GM21529 (cell line): ENCODE measurements around the gene PDE8A.

ENCODE experiments used
- ATAC-seq: cut with Tn5 transposase; IDR thresholded peaks from one replicate; pipeline ENCODE4 v1.9.1; 2021; ENCODE audit not compliant: unreplicated experiment

PDE8A gene

DNA sequence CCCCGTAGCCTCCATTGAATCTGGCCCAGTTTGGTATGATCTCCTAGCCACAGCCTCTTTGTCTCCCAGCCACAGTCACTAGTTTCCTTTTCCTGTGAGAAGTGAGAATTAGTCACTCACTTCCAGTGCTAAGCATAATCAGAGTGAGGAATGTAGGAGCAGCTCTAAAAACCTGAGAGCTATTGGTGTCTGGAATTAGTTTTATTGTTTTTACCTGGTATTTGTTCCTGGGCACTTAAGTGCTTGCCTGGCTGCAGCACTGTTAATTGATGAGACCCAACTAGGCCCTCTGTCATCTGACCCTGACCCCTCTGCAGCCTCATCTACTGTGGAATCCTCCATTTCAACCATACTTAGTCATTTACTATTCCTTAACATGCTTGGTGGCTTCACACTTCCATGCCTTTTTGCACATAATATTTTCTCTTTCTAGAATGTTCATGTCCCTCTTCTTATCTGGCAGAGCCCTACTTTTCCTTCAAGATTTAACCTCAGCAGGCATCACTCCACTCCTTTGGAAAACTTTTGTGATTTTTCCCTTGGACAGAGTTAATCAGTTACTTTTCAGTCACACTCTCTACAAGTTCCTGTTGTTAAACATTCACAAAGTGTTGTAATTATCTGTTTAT is 48.8 kb downstream of the PDE8A start:
- ATAC-seq = peak; percentile 35

DNA sequence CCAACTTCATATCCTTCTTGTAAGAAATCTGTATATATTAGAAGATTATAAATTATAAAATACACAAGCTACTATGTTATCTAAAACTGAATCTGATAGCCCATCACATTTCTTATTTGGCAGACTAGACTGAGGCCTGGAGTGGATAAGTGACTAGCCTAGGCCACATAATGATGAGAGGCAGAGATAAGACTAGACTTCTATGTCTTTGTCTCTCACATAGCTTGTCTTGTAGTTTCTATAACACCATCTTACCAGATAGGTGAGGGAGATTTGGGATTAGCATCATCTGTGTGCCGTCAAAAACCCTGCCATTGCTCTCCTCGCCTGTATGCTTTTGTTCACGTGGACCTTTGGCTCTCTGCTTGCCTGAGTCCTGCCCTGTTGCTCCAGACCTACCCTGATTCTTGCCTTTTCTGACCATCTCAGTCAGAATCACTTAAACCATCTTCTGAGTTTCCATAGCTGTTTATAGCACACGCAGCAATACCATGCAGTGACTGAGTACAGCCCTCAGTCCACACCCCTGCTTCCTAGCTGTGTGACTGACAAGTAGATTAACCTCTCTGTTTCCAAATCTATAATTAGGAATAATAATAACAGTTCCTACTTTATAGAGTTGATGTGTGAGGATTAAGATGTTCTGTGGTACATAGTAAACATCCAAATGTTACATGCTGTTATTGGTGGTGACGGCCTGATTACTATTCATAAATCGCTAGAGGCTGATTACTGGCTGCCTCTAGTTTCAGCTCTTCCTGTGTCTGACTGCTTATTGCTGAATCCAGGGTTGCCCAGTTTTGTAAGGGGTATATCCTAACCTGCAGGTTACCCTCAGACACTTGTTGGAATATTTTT is 49.7 kb downstream of the PDE8A start:
- ATAC-seq = no peak

DNA sequence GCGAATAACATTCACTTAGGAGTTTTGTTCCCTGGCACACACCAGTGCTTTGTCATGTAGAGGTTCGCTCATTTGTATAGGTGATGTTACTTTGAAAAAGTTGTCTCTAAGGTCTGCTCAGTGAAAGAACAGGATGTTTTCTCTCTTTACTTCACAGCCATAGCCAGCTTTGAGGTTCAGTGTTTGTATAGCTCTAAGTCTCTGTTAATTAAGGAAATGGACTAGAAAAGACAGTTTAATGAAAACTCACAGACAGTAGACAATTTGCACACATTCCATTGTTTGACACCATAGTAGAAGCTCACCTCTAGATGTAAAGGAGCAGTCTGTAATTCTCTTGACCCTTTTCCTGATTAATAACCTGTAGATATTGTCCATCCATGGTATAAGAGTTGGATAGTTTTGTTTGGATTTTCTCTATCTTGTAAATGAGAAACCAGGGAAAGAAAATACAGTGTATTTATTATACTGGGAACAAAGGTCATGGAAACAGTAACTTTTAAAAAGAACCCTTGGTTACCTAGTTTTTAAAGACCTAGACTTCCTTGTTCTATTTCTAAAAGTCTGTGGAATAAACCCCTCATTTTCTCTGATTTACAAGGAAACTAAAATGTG is 50.4 kb downstream of the PDE8A start:
- no peak for ATAC-seq

DNA sequence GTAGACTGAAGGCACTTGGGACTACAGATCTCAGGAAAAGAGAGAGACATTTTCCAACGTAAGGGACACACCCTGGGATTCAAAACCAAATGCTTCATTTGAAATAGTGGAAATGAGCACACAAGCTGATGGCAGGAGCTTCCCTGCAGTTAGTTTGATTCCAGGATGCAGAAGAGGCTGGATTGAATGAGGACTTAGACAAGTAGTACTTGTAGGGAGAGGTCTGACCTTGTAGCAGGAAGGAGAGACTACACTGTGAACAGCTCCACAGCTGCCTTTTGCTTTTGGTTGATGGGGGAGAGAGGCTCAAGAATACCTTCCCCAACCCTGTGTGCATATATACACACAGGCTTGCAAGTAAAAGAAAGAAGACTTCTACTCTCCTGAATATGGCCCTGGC is 51.5 kb downstream of the PDE8A start:
- no peak for ATAC-seq

DNA sequence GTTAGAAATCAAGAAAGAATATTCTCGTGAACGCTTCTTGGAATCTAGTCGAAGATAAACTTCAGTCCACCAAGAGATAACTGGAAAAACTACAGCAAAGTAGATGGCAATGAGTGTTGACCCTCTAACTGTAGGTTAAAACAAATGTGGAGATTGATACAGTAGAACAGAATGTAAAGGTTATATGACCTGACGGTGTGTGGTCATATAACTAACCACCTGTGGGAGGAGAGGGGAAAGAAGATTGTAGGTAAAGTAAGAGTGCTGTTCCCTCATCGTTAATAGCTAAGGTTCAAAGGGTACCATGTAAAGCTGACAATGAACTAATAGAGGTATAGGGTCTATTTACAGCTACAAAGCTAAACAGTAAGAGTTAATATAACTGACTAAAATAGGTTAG is 52.6 kb downstream of the PDE8A start:
- no peak for ATAC-seq

DNA sequence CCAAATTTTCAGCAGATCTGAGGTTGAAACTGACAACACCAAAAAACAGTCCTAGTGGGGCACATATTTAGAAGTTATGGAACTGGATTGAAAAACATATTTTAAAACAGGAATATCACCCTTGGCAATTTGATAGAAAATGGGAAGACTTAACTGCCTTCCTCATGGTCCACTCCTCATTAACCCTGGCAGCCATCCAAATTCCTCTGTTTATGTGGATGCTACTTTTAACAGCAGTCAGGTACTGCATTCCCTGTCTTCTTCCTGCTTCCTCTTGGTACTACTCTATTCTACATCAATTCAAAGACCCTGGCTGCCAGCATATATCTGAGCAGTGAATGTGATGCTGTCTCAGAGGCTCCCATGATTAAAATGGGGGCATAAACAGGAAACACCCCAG is 54.3 kb downstream of the PDE8A start:
- ATAC-seq = no peak

DNA sequence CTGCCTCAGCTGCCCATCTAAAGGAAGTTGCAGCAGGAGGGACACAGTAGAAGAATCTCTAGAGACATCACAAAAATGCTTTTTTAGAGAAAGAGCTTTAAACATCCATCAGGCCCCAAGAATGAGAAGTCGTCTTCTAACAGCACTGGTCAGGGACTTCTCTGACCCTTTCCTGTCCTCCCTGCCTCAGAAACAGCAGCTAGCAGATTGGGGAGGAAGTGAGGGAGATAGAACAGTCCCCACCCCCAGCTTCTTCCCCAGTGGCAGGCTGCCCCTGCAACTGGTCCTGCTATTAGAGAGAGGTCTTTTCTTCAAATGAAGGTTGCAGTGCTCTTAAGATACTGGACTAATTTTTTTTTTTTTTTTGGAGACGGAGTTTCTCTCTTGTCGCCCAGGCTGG is 55.1 kb downstream of the PDE8A start:
- peak; percentile 45 for ATAC-seq

DNA sequence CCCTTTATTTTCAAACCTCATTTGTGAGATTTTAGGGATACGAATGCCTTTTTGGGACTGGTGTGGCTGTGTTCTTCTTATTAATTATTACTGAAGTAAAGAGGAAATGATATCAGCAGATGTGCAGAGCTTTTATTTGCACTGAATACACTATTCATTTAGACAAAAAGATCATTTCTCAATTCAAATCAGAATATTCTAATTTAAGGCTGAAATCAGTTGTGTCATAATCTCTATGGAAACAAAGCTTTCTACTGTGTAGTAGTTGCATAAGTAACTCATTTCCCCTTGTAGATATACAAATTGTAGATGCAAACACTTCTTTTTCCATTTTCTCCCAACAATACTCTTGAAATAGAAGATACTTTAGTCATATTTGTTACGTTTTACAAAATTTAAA is 56.0 kb downstream of the PDE8A start:
- no peak for ATAC-seq

DNA sequence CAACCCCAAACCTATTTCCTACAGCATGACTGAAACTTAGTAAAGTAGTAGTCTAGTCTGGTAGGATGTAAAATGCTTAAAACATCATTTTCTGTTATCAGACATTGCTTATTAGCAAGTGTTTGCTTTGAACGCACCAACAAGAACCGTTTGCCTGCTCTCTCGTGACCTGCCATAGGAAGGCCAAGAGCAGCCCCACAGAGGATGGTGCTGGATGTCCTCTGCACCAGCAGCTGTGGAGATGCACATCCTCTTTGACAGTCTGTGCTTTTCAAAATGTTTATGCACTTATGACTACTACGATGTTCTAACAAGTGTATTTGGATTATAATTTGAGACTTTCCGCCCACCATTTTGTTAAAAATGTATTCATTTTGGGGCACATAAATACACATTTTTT is 59.6 kb downstream of the PDE8A start:
- no peak for ATAC-seq

DNA sequence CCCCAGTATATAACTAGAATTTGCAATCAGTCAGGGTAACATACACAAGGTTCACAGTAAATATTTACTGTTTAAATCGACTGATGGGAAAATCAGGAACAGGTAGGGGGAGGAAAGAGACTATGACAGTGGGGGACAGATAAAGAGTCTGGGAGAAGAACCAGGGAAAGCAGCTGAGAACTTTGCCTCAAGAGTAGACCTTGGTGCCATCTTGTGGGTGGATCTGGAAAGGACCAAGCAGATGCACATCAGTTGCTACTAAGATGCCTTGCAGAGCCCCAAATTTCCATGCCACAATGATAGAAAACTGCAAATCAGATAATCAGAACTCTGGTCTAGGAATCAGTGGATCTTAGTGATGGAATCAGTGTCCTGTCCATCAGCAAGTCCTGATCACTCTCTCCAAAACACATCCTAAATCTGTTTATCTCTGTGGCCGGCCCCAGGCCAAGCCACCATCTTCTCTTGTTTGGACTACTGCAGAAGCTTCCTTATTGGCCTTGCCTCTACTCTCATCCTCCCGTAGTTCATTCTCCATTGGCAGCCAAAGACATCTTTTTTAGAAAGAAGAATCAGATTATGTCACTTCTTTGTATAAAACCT is 62.7 kb downstream of the PDE8A start:
- ATAC-seq = no peak

DNA sequence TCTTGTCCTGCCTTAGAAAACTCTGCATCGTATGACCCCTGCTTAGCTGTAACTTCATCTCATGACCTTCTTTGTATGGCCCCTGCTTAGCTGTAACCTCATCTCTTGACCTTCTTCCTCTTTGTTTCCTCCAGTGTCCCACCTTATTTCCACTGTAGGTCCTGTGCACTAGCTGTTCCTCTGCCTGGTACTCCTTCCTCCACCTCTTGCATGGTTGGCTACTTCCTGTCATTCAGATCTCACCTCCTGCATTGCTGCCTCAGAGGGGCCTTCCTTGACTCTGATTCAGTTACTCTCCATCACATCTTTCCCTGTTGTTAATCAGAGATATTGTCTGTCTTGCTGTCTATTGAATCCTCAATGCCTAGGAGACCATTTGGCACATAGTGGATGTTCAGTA is 63.2 kb downstream of the PDE8A start:
- no peak for ATAC-seq

DNA sequence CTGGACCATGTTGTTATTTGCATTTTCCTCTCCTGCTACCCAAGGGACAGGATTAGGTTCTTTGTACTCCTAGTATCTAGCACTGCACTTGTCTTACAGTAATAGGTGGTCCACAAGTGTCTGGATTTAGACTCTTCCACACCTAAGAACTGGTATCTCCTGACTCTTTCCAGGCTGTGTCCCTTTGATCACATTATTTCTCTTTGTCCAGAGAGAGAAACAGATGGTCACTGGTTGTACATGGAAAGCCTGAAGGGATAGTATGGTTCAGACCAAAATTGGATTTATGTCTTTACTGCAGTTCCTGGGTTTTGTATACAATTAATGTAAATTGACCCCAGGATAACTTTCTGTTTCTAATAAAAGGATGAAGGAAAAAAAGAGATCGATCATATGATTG is 64.0 kb downstream of the PDE8A start:
- ATAC-seq = no peak

DNA sequence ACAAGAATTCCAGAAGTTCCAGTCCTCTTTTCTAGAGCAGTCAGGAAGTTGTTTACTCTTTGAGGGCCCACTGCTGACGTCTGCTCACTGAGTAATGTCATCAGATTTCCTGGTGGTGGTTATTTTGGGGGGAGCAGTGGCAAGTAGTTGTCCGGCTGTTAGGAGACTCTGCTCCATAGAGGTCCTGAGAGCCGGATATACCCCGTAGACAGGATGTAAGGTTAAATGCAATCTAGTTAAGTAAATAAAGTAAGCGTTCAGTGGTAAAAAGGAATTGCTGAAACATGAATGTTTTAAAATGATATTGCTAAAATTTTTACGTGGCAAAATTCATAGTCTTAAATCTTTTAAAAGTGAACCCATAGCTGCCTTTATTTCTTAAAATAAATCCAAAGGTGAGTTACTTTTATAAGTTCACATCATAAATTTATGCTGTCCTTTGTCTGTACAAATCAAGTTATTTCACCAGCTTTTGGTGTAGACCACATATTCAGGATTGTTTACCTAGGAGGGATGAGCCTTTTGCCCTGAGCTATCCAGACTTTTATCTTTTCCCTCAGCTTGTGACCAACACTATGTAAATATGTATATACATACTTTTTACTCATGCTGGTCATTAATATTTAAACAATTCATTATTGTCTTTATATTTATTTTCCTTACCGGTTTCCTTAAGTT is 65.8 kb downstream of the PDE8A start:
- peak; percentile 60 for ATAC-seq

DNA sequence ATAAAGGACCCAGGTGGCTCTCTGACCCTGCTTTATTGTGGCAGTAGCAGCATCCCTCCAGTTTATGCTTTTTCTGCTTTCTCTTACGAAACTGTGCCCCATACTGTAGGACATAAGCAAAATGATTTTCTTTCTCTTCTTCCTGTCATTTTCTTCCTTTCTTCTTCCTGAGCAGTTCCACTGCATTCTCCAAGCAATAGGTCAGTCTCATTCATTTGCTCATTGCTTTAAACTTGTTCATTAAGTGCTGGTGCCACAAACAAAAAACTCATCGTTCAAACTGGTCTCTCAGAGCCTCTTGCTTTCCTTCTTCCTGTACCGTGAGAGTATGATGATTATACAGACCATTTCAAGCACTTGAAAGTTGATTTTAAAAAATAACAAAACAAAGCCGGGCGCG is 66.8 kb downstream of the PDE8A start:
- ATAC-seq = no peak

DNA sequence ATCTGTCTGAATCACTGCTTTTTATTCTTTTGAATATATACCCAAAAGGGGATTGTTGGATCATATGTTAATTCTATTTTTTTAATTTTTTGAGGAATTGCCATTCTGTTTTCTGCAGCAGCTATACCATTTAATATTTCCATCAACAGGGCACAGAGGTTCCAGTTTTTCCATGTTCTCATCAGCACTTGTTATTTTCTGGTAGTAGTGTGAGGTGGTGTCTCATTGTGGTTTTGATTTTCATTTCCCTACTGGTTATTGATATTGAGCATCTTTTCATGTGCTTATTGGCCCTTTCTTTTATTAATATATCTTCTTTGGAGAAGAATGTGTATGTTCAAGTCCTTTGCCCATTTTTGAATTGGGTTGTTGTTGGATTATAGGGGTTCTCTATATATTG is 68.1 kb downstream of the PDE8A start:
- ATAC-seq = no peak

DNA sequence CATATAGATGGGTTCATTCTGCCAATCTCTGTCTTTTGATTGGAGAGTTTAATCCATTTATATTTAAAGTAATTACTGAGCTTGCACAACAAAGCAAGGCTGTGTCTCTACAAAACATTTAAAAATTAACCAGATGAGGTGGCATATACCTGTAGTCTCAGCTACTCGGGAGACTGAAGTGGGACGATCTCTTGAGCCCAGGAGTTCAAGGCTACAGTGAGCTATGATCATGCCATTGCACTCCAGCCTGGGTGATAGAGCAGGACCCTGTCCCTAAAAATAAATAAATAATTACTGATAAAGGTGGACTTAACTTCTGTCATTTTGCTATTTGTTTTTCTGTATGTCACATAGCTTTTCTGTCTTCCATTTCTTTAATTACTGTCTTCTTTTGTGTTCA is 78.1 kb downstream of the PDE8A start:
- no peak for ATAC-seq

DNA sequence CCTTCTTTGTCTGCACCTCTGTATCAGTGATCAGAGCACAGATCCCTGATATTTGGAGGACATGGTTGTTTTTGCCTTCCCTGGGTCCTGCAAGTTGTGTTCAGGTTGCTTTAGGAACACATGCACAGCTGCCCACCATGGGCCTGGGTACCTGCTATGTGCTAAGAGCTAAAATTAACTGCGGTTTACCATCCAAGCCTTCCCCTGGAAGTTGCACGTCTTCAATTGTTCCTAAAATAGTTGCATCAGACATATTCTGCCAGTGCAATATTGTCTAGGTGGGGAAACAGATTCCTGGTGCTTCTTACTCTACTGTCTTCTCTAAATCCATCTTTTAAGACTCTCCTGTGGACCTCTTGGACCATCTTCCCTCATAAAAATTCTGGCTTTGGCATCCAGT is 80.9 kb downstream of the PDE8A start:
- no peak for ATAC-seq

DNA sequence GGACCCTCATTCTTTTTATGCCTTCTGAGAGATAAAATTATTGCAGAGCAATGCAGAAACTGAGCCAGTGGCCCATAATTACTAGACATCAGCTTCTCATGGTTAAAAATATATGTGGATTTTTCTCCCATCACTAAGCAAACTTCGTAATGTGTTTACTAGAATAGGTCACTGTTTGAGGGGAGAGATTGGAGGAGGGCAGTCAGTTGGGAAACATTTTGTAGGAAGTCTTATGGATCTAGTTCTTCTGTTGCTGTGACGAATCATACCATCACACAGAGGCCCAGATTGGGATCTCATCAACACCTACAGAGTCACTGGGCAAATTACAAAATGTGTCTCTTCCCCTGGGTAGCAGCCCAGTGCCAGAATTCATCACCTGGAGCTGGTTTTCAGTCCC is 81.4 kb downstream of the PDE8A start:
- ATAC-seq = no peak

DNA sequence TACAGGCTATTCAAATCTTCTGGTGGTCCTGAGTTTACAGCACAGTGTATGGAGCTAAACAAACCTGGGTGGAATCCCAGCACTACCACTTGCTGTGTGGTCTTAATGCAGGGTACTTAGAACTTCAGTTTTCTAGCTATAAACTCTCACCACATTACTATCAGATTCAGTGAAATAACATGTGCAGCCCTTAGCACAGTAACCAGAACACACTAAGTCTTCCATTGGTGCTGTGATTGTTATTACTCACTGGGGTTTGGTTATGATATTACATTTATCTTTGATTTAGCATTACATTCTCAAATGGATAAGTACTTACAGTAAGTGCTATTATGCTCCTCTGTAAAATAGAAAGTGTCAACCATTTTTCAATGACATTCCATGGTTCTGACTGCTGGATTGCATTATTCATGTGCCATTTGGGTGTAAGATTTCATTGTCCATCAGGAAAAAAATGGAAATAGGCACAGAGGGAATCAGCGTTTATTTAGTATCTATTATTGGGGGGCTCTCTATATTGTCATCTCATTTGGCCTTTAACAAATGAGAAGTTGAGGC is 81.9 kb downstream of the PDE8A start:
- ATAC-seq = no peak

DNA sequence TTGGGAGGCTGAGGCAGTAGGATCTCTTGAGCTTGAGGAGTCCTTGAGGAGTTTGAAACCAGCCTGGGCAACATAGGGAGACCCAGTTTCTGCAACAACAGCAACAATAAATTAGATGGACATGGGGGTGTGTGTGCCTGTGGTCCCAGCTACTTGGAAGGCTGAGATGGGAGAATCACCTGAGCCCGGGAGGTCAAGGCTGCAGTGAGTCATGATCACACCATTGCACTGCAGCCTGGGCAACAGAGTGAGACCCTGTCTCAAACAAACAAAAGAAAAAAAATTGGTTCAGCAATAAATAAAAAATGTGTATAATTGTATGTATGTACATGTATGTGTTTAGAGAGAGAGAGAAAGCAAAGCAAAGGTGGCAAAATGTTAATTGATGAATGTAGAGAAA is 83.1 kb downstream of the PDE8A start:
- no peak for ATAC-seq

DNA sequence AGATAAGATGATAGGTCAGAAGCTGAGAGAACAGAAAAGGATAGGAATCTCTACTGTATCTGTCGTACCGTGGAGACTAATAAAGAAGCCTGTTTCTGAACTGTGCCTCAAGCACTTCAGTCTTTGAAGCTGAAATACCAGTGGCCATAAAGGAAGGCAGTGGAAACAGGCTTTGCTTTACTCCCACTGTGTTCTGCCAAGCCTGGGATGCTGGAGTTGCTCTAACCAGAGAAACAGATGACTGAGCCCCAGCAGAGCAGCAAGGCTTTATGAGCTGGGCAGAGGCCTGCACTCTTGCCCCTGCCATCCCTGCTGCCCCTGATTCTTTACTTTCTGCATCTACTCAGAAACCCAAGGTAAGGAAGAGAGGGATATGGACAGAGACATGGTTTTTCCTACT is 89.4 kb downstream of the PDE8A start:
- no peak for ATAC-seq
